ENCODE data around the gene SEMA6C.

SEMA6C gene

DNA sequence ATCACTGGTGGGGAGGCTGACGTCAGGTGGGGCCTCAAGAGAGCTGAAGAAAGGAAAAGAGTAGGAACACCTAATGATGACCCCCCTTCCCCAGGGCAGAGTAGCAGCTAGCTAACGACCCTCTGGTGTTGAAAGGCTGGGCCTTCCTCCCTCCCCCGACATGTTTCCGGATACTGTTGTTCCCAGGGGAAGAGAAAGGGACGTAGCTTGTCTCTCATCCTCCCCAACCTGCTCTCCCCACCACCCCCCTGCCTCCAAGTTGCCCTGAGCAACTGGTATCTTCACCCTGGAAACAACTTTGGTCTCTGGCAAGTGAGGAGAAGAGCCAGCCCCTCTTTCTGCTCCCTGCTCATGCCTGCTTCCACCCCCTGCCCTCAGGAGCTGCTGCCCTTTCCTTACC, 2.4 kb downstream of the SEMA6C start:
- Mint-ChIP-seq H3K27ac (no peak overlapping the region), H3K9me3 (no peaks in the 10 kb centered on the region), H3K36me3 (no peaks in the 10 kb centered on the region), H3K4me3 (no peak overlapping the region), H3K27me3 (peaks cover 11% of the 10 kb centered on the region), H3K4me1 (peaks cover 18% of the 10 kb centered on the region)
- ATAC-seq: no peak

DNA sequence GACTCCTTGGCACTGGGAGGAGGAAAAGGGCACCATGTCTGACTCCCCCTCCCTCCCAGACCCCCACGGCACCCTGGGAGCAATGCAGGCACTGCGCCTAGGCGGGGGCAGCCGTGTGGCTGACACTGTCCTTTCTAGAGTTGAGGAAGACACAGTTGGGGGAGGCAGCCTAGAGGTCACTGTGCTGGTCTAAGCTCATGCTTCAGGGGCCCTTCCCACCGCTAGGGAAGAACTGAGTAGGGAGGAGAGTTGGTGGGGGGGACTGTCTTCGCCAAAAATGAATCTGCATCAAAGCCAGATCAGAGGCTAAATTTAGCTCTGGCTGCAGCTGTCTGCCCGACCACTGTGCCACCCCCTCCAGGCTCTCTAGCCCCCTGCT, 3.4 kb downstream of the SEMA6C start:
- no peak for ATAC-seq
- peaks cover 11% of the 10 kb centered on the region for H3K27me3 Mint-ChIP-seq
- peaks cover 18% of the 10 kb centered on the region for H3K4me1 Mint-ChIP-seq
- H3K36me3 Mint-ChIP-seq: no peaks in the 10 kb centered on the region
- H3K4me3 Mint-ChIP-seq: no peak overlapping the region
- no peaks in the 10 kb centered on the region for H3K9me3 Mint-ChIP-seq
- H3K27ac Mint-ChIP-seq: no peak overlapping the region

DNA sequence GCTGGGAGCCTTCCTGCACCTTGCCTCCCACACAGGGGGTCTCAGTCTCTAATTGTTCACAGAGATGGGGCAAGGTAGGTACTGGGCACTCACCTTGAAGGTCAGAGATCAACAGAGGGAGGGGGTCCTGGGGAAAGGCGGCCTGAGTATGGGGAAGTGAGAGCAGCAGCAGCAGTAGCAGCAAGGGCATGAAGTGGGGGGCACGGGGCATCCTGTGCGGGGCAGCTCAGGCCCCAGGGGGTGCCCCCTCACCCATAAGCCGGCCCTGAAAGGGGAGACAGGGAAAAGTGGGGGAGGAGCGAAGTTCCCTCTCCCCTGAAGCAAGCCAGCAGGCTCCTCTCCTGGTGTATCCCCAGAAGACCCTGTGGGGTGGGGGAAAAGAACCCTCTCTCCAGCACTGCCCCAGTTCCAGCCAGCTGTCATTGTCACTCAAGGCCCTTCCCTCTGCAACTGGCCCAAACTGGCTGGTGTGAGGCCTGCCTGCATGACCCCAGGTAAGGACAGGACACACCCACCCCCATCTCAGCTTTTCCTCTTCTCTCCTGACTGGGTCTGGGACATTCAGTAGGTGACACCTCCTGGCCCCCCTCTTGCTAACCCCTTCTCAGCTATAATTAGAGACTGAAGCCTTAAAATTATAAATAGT, 3.9 kb downstream of the SEMA6C start:
- ATAC-seq: no peak
- no peak overlapping the region for H3K4me3 Mint-ChIP-seq
- no peak overlapping the region for H3K27ac Mint-ChIP-seq
- peaks cover 18% of the 10 kb centered on the region for H3K4me1 Mint-ChIP-seq
- H3K36me3 Mint-ChIP-seq: no peaks in the 10 kb centered on the region
- H3K9me3 Mint-ChIP-seq: no peaks in the 10 kb centered on the region
- H3K27me3 Mint-ChIP-seq: peaks cover 11% of the 10 kb centered on the region

DNA sequence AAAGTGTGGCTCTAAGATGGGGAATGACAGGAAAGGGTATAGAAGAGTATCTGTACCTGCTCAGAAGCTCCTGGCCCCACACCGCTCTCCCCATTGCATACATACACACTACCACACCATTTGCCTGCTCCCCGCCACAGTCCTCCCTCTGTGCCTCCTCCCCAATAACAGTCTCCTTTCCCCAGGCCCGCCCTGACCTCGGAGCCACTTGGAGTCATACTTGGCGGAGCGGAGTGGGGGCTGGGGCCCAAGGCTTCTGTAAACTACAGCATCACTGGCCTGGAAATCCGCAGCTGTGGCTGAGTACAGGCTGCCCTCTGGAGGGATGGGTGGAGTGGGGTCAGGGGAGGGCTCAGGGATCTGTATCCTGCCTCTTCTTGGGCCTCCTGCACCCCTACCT, 8.6 kb downstream of the SEMA6C start:
- no peak overlapping the region for H3K27ac Mint-ChIP-seq
- no peak overlapping the region for H3K4me3 Mint-ChIP-seq
- no peak for ATAC-seq
- no peaks in the 10 kb centered on the region for H3K9me3 Mint-ChIP-seq
- peaks cover 8% of the 10 kb centered on the region for H3K4me1 Mint-ChIP-seq
- H3K27me3 Mint-ChIP-seq: no peaks in the 10 kb centered on the region
- no peaks in the 10 kb centered on the region for H3K36me3 Mint-ChIP-seq

DNA sequence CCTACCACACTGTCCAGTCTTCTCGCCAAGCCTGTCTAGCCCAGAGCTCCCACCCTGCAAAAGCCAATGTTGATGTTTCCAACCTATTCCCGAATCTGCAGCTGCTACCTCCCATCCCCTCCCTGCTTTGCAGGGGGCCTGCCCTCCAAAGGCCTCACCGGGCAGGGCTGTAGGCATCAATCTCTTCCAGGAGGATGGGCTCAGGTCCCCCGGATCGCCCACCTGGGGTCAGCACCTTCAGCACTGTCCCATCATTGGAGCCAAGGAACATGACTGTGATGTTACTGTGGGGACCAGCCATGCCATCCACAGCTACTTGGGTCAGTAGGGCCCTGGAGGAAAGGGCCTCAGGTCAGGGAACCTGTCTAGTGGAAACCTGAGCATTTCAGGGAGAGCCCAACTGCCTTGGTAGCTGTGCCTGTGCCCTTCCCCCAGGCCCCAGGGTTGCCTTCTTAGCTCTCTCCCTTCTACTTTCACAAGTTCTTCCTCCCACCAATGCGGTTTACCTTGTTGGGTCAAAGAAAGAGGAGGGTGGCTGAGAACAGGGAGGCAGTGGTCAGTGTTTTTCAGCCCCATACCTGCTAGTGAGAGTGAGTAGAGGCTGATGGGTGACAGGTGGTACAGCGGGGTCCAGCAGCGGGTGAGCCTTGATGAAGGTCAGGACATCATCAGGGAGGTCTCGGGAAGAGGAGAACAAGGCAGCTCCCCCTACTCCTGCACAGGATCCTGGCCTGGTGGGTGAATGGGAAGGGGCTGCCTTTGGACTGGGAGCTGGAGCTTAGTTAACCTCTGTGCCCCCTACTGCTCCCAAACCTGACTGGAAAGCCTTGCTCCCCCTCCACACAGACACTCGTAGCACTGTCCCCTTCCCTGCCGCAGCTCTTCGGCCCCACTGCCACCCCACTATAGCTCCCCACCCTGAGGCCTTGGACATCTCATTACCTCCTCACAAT, 10.7 kb downstream of the SEMA6C start:
- Mint-ChIP-seq H3K36me3 (no peaks in the 10 kb centered on the region), H3K4me3 (no peak overlapping the region), H3K27me3 (no peaks in the 10 kb centered on the region), H3K27ac (no peak overlapping the region), H3K4me1 (peaks cover 12% of the 10 kb centered on the region), H3K9me3 (no peaks in the 10 kb centered on the region)
- no peak for ATAC-seq

DNA sequence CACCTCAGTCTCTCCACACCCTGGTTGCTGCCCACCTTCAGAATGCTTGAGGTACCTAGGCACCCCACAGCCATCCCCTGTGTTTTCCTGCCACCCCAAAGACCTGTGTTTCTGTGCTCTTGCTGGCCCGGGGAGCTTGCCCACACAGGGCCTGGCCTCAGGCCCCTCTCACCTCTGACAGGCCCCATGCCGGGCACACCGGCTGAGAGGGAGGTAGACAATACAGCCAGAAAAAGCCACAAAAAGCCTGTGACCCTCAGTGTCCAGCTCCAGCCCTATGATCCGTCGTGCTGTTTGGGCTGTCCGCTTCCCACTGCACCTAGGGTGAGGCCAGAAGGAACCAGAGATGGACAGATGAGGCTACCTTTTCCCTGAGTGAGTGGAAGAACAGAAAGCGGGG, 11.4 kb downstream of the SEMA6C start:
- Mint-ChIP-seq H3K27me3 (no peaks in the 10 kb centered on the region), H3K9me3 (no peaks in the 10 kb centered on the region), H3K4me3 (no peak overlapping the region), H3K27ac (no peak overlapping the region), H3K4me1 (peaks cover 13% of the 10 kb centered on the region), H3K36me3 (no peaks in the 10 kb centered on the region)
- no peak for ATAC-seq

DNA sequence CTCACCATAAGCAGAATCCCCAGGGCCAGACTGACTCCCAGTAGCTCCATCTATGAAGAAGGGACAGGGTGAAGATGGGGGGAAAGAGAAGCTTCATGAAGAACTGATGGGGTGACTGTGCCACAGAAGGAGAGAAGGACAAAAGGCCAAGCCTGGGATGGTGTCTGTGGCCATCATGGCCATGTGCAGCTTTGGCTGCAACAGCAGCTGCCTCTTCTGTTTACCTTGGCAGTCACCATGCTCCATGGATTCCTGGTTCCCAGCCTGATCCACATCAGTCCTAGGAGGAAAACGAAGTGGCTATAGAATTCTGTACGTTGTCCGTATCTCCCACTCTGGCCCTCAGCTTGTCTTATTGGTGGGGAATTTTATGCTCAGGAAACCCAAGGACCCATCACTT, 12.0 kb downstream of the SEMA6C start:
- Mint-ChIP-seq H3K9me3 (no peaks in the 10 kb centered on the region), H3K27ac (no peak overlapping the region), H3K4me3 (no peak overlapping the region), H3K36me3 (no peaks in the 10 kb centered on the region), H3K4me1 (peaks cover 13% of the 10 kb centered on the region), H3K27me3 (no peaks in the 10 kb centered on the region)
- no peak for ATAC-seq

DNA sequence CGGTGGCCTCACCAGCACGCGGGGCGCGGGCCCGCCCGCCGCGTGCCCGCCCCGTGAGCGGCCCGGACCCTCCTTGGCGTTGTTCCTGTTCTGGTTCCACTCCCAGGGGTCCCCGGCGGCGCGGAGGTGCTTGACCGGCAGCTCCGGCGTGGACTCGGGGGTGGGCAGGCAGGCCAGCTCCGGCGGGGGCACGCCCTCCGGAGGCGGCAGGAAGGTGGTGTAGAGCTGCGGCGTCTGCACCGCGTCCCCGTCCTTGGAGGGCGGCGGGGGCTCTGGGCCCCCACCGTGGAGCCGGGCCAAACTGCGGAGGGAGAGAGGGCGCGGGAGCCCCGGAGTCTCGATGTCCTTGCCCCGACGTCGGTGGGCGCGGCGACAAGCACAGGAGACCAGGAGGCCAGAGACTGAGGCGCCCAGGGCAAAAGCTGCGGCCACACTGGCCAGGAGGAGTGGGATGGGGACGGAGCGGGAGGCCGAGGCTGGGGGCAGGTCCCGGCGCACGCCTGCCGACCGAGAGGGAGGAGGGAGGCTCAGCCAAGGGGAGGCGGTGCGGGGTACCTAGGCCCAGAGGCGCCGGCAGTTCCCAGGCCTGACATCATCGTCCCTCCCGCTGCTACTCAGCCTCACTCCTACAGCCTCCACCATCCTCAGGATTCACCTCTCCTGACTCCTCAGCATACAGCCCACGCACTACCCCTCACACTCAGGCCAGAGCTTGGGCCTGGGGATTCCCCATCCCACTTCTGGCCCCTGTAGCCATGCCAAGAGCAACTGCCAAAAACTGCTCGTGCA, 13.2 kb downstream of the SEMA6C start:
- no peak overlapping the region for H3K27ac Mint-ChIP-seq
- no peaks in the 10 kb centered on the region for H3K9me3 Mint-ChIP-seq
- no peak overlapping the region for H3K4me3 Mint-ChIP-seq
- no peaks in the 10 kb centered on the region for H3K27me3 Mint-ChIP-seq
- ATAC-seq: peak; percentile 4
- H3K36me3 Mint-ChIP-seq: no peaks in the 10 kb centered on the region
- peaks cover 13% of the 10 kb centered on the region for H3K4me1 Mint-ChIP-seq

DNA sequence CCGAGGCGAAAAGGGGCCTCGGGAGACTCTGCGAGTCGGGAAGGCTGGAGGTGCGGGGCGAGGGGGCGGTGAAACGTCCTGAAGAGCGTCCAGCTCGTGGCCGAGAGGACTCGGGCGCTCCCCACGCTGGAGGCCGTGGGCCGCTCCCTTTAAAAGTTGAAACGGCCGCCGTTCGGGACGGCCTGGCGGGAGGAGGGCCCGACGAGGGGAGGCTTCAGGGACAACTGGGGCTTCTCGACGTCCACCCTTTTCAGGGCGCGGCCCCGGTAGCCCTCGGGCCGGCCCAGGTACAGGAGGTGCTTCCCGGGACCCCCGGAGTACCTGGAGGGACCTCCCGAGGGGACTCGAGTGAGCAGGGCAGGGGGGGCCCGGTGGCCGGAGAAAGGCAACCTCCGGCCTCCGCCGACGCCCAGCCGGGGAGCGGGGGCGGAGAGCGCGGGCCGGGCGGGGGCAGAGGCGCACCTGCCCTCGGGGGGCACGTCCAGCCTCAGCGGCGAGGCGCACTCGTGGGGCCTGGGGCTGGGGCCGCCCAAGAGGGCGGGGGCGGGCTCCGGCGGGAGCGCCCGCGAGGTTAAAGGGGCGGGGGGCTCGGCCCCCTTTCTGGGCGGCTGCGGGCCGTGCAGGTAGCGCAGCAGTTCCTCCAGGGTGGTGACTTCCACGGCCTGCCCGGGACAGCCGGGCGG, 14.0 kb downstream of the SEMA6C start:
- H3K36me3 Mint-ChIP-seq: no peaks in the 10 kb centered on the region
- H3K9me3 Mint-ChIP-seq: no peaks in the 10 kb centered on the region
- peak overlapping the region; percentile 79 for H3K4me3 Mint-ChIP-seq
- H3K27me3 Mint-ChIP-seq: no peaks in the 10 kb centered on the region
- H3K4me1 Mint-ChIP-seq: peaks cover 13% of the 10 kb centered on the region
- ATAC-seq: peak; percentile 42
- no peak overlapping the region for H3K27ac Mint-ChIP-seq

DNA sequence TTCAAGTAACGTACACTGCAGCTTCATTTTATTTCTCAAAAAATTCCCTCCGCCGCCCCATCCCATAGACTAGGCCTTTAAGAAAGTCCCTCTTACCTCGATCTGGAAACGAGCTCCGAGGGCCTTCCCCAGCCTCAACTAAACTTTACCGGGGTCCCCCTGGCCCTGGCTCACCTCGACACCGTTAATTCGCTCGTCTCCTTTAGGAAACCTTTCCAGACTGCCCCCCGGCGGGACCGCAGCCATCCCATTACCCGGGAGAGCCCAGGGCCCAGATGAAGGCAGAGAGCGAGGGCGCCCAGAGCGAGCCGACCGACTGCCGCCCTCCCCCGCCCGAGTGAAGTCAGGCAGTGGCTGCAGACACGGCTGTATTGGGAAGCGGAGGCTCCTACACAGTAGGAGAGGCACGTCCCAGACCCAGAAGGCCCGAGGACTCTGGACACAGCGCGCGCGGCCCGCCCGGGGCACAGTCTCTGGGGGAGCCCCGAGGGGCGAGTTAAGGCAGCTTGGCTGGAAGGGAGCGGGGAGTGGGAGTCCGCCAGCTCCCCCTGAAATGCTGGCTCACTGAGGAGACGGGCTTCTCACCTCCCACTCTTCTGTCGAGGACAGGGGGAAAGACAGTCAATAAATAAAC, 14.6 kb downstream of the SEMA6C start:
- Mint-ChIP-seq H3K36me3 (no peaks in the 10 kb centered on the region), H3K9me3 (no peaks in the 10 kb centered on the region), H3K4me3 (peak overlapping the region; percentile 79), H3K4me1 (peaks cover 13% of the 10 kb centered on the region), H3K27ac (peak overlapping the region; percentile 84), H3K27me3 (no peaks in the 10 kb centered on the region)
- ATAC-seq: no peak

DNA sequence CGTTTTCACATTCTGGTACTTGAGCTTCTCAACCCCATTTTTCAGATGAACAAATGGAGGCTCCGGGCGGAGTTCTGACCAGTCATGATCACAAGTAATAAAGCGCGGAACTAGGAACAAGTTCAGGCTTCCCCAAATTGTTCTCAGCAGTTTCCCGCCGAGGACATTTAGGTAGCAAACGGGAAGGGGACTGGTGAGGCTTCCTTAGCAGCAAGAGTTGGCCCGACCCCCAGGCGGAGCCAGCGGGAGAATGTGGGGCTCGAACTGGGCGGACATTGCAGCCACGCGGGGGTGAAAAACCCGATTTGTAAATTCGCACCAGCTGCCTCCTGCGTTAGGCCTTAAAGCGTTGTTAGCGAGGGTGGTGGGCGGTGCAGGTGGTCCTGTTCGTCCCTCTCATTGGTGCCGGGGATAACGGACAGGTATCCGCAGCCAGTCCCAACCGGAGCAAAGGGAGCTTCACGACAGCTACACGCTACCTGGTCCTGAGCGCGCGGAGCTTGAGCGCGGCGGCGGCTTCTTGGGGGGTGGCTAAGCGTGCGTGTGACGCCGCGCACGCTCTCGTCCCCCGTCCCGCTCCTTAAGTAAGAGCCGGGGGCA, 15.3 kb downstream of the SEMA6C start:
- peaks cover 13% of the 10 kb centered on the region for H3K4me1 Mint-ChIP-seq
- peak; percentile 94 for ATAC-seq
- H3K27ac Mint-ChIP-seq: peak overlapping the region; percentile 84
- H3K36me3 Mint-ChIP-seq: no peaks in the 10 kb centered on the region
- no peaks in the 10 kb centered on the region for H3K27me3 Mint-ChIP-seq
- no peaks in the 10 kb centered on the region for H3K9me3 Mint-ChIP-seq
- H3K4me3 Mint-ChIP-seq: peak overlapping the region; percentile 79

DNA sequence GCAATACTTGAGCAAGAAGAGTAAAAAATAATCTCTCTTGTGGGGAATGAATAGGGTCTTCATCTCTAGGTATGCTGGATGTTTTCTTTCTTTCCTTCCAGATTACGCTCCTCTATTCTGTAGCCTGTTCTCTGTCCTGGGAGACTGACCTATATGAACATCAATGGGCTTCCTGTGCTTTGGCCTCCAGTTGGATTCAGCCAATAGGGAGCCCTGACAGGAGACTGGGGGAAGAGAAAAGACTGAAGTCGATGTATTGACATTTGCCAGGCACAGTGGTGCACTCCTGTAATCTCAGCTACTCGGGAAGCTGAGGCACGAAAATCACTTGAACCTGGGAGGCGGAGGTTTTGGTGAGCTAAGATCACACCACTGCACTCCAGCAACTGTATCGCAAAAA, 17.6 kb downstream of the SEMA6C start:
- Mint-ChIP-seq H3K27me3 (no peaks in the 10 kb centered on the region), H3K9me3 (no peaks in the 10 kb centered on the region), H3K4me3 (no peak overlapping the region), H3K27ac (no peak overlapping the region), H3K36me3 (peaks cover 10% of the 10 kb centered on the region), H3K4me1 (peaks cover 13% of the 10 kb centered on the region)
- no peak for ATAC-seq

DNA sequence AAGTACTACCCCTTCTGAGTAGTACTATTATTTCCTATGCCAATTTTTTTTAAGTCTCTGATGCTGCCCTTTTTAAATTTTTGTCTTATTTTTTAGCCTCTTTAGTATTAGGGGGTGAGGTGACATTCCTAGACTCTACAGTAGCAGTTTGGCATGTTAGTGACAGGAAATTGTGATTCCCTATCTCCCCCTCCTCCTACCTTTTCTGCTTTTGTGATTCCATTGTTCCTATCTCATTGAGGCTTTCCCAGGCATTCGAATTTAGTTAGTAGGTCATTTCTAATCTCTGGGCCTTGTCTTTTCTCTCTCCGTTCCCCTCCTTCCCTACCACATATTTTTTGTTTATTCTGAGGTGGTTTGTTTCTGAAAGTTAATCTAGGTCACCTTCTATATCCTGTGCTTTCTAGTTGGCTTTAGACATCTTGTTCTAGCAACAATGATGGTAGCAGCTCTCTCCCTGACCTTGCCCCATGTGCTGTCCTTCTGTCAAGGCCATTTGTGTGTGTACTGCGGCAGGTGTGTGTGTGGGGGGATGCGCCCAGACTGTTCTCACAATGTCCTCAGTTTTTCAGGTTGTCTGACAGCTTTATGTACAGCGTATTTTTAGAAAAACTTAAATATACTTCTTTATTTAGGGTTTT, 21.5 kb downstream of the SEMA6C start:
- Mint-ChIP-seq H3K27ac (no peak overlapping the region), H3K4me3 (no peak overlapping the region), H3K36me3 (peaks cover 21% of the 10 kb centered on the region), H3K9me3 (no peaks in the 10 kb centered on the region), H3K27me3 (no peaks in the 10 kb centered on the region), H3K4me1 (no peaks in the 10 kb centered on the region)
- no peak for ATAC-seq

DNA sequence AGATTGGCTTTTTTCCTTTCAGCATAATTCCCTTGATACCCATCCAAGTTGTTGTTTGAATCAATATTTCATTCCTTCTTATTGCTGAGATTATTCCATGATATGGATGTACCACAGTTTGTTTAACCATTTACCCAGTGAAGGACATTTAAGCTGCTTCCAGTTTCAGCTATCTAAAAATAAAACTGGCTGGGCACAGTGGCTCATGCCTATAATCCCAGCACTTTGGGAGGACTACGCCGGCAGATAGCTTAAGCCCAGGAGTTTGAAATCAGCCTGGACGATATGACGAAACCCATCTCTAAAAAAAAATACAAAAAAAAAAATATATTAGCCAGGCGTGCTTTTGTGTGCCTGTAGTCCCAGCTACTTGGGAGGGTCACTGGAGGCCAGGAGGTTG, 32.6 kb downstream of the SEMA6C start:
- H3K27ac Mint-ChIP-seq: no peak overlapping the region
- peaks cover 17% of the 10 kb centered on the region for H3K36me3 Mint-ChIP-seq
- H3K27me3 Mint-ChIP-seq: no peaks in the 10 kb centered on the region
- no peaks in the 10 kb centered on the region for H3K4me1 Mint-ChIP-seq
- ATAC-seq: no peak
- no peaks in the 10 kb centered on the region for H3K9me3 Mint-ChIP-seq
- H3K4me3 Mint-ChIP-seq: no peak overlapping the region
